A673 (cell line): ENCODE results near the gene SWSAP1. TPM values are rescaled to one million over a fixed set of nuclear protein-coding genes. Genes with fewer than 3 reads are reported as not detected.
A peak's percentile ranks its signal among the peaks of the same experiment; 100 is the strongest.

Source experiments
- BruUV-seq: library from RNA; stranded (reverse); fragments of 400-500 nt; replicated peaks from 2 replicates; lab custom pipeline; 2021; lab: Mats Ljungman, UMichigan
- CTCF ChIA-PET: fragments of 300-600 bp; sonication (Branson Sonifier 250); formaldehyde crosslinking; loops from one replicate; lab custom pipeline; 2022; ENCODE audit warnings: antibody characterized with exemption; lab: Charles Lee
- POLR2A ChIA-PET: fragments of 300-600 bp; sonication (Branson Sonifier 250); formaldehyde crosslinking; loops from one replicate; lab custom pipeline; 2022; ENCODE audit warnings: antibody characterized with exemption; ENCODE audit not compliant: low non-redundant PET; lab: Charles Lee
- DNase-seq: peaks from one replicate; pipeline ENCODE4 v3.0.0-alpha.2; 2015; ENCODE audit warnings: low spot score
- H3K27ac ChIP-seq: fragments of 200-600 bp; sonication (generic); 2 replicates; pipeline ENCODE4 v1.5.1; 2016; ENCODE audit warnings: mixed run types, low read depth, mild to moderate bottlenecking, mixed read lengths, antibody characterized with exemption, low read length; ENCODE audit not compliant: poor library complexity, severe bottlenecking
- H3K27me3 ChIP-seq: fragments of 200-600 bp; sonication (generic); replicated peaks from 2 replicates; pipeline ENCODE4 v1.6.1; 2017; ENCODE audit warnings: mixed run types, low read depth, mild to moderate bottlenecking, mixed read lengths, antibody characterized with exemption, low read length; ENCODE audit not compliant: insufficient read depth, poor library complexity
- H3K36me3 ChIP-seq: fragments of 200-600 bp; sonication (generic); 2 replicates; pipeline ENCODE4 v1.6.1; 2016; ENCODE audit warnings: mixed run types, mild to moderate bottlenecking, mixed read lengths, antibody characterized with exemption, low read length; ENCODE audit not compliant: insufficient read depth, poor library complexity, severe bottlenecking
- H3K4me1 ChIP-seq: fragments of 200-600 bp; sonication (generic); 2 replicates; pipeline ENCODE4 v1.6.1; 2017; ENCODE audit warnings: mixed run types, mild to moderate bottlenecking, mixed read lengths, antibody characterized with exemption, low read length; ENCODE audit not compliant: insufficient read depth, poor library complexity, severe bottlenecking
- H3K4me3 ChIP-seq: fragments of 200-600 bp; sonication (generic); 2 replicates; pipeline ENCODE4 v1.5.1; 2016; ENCODE audit warnings: low read depth, mixed run types, mild to moderate bottlenecking, mixed read lengths, low read length; ENCODE audit not compliant: poor library complexity, severe bottlenecking
- H3K9me3 ChIP-seq: fragments of 200-600 bp; sonication (generic); 2 replicates; pipeline ENCODE4 v1.6.1; 2016; ENCODE audit warnings: mixed run types, low read depth, mild to moderate bottlenecking, mixed read lengths, antibody characterized with exemption, low read length; ENCODE audit not compliant: poor library complexity, severe bottlenecking
- CTCF ChIP-seq: fragments of 300-800, 200-600 bp; sonication (generic); conservative IDR thresholded peaks from 2 replicates; pipeline ENCODE4 v1.5.1; 2017; ENCODE audit warnings: low read depth, mild to moderate bottlenecking, antibody characterized with exemption, low read length, moderate library complexity, mixed read lengths
- EZH2 ChIP-seq: fragments of 200-600 bp; sonication (generic); IDR thresholded peaks from 2 replicates; pipeline ENCODE4 v1.6.1; 2017; ENCODE audit warnings: borderline replicate concordance, low read depth, mild to moderate bottlenecking, mixed read lengths, antibody characterized with exemption, low read length; ENCODE audit not compliant: poor library complexity, severe bottlenecking
- intact Hi-C: fragments of 100-400 bp; cut with micrococcal nuclease; formaldehyde crosslinking; loops from one replicate; pipeline ENCODE4 v1.10.0; 2022; ENCODE audit not compliant: unreplicated experiment
- total RNA-seq: library from RNA; stranded (reverse); gene quantifications from 2 replicates; pipeline ENCODE4 v1.2.3, GENCODE V29; 2021

The SWSAP1 gene
- total RNA-seq, 1 experiment from 2014 or later, result 3.3 TPM

- Histone ChIP-seq H3K4me1 (no peaks in the 10 kb centered on the region), H3K27ac (no peak overlapping the region), H3K4me3 (no peak overlapping the region), H3K36me3 (no peaks in the 10 kb centered on the region), H3K9me3 (no peaks in the 10 kb centered on the region), H3K27me3 (no peaks in the 10 kb centered on the region)
- BruUV-seq, result no TSS peak
- TF ChIP-seq CTCF, result no peak
- TF ChIP-seq EZH2, result no peak
- ChIA-PET POLR2A (no interaction called here), CTCF (no interaction called here)
- intact Hi-C loops, result no loop called here
- no peak for DNase-seq
Observed at GRCh38 chr19:11367528-11367927, 6.9 kb upstream of the SWSAP1 start.

- H3K4me1 ChIP-seq, result peaks cover 11% of the 10 kb centered on the region
- intact Hi-C loops, result no loop called here
- no peak overlapping the region for H3K27ac ChIP-seq
- ChIA-PET CTCF (interaction anchor here (0.6 kb wide), 1 partner anchor 35 kb away, joined by 8 read pairs; no protein-coding TSS in a partner anchor), POLR2A (no interaction called here)
- no peak overlapping the region for H3K4me3 ChIP-seq
- DNase-seq, result no peak
- no peaks in the 10 kb centered on the region for H3K27me3 ChIP-seq
- H3K9me3 ChIP-seq, result no peaks in the 10 kb centered on the region
- no peaks in the 10 kb centered on the region for H3K36me3 ChIP-seq
- TF ChIP-seq EZH2, result no peak
- no peak for TF ChIP-seq CTCF
- no TSS peak for BruUV-seq
Observed at GRCh38 chr19:11370744-11371143, 3.7 kb upstream of the SWSAP1 start.

GRCh38 chr19:11373166-11373884 lies 1.1 kb upstream of the SWSAP1 start:
- H3K4me3 ChIP-seq, result peak overlapping the region; percentile 61
- ChIA-PET CTCF (no interaction called here), POLR2A (no interaction called here)
- DNase-seq, result peak; percentile 61
- no TSS peak for BruUV-seq
- H3K27me3 ChIP-seq, result no peaks in the 10 kb centered on the region
- H3K27ac ChIP-seq, result no peak overlapping the region
- no peaks in the 10 kb centered on the region for H3K36me3 ChIP-seq
- H3K9me3 ChIP-seq, result no peaks in the 10 kb centered on the region
- TF ChIP-seq EZH2 (no peak), CTCF (no peak)
- peaks cover 19% of the 10 kb centered on the region for H3K4me1 ChIP-seq
- intact Hi-C loops, result no loop called here
